NCI-H510A treated with DMSO at 0.1 percent for 48 hours (cell line): ENCODE measurements around the gene HIF3A.
"Not testable (repeated sequence)": the region's sequence is repeated elsewhere in the genome, so short reads cannot be mapped to it uniquely, and the experiment has no call there.

Experiments
- DNase-seq: peaks from one replicate; lab custom pipeline; 2025; lab: John Stamatoyannopoulos, UW

The HIF3A gene

DNA sequence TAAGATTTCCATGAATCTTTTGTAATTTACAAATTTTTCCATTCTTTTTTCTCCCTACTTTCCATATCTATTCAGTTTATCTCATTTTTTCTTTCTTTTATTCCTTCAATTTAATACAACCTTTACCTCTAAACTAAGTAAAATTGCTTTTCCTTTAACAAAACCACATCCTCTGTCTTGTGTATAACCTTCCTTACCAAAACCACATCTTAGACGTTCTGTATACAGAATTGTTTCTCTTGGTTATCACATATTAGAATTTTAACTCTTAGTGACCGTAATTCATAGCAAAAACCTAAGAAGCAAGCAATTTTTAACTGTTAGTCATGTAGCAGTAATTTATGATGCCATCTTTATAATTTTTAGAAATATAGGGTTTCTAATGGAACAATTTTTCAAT lies 65.1 kb downstream of the HIF3A start:
- no peak for DNase-seq

DNA sequence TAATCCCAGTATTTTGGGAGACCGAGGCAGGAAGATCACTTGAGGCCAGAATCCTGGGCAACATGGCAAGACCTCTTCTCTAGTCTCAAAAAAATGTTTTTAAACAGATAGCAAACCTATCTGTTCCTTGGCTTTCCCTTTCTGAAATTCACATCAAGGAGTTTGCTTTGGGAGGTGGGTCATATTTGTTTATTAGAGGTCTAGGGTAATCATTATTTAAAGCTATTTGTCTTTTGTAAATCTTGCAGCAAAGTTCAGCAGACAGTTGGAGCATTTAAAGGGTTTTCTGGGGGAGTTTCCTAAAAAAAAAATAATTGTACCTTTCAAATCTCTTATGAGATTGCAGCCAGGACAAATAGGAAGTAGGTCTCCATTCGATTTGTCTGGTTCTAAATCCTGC lies 67.5 kb downstream of the HIF3A start:
- no peak for DNase-seq

DNA sequence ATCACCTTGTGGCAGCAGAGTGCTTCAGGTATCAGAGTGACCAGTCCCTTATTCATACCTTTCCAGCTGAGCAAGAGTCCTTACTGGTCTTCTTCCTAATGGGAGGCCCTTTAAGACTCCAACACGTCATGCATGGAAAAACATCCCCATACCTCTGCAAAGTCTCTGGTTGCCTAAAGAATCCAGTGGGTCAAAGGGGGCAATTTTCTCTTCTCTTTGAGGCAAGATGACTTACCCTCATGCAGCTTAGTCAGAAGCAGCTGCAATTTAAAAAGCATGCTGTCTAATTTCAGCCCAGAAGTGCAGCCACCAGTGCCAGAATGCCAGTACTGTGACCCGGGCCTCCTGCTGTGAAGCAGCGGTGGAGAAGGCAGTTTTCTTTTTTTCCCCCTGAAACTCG lies 68.7 kb downstream of the HIF3A start:
- DNase-seq, result no peak

DNA sequence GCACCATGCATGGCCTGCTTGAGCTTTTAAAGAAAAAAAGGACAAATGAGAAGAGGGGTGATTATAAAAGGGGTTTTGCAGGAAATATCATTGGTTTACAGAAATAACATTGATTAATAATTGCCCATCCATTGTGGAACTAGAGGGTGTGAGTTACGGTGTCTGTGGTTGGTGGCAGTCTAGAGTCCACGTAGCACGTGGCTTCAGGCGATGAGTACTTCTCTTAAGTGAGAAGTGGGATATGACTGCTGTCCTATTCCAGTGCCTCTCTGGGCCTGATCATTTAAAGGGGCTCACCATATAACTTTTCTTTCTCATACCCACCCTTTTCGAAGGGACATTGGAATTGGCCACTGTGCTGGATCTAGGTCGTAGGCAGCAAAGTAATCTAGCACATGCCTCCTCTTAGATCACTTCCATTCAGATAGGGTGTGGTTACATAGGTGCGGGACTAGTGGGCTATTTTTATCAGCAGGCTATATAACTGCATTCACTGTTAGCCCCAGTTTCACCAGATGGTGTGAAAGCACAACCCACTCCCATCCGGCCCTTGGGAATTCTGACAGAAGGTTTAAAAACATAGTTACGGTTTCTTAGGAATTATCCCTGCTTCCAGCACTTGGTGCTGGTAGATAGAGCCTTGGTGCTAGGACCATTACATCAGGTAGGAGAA lies 69.9 kb downstream of the HIF3A start:
- DNase-seq, result no peak

DNA sequence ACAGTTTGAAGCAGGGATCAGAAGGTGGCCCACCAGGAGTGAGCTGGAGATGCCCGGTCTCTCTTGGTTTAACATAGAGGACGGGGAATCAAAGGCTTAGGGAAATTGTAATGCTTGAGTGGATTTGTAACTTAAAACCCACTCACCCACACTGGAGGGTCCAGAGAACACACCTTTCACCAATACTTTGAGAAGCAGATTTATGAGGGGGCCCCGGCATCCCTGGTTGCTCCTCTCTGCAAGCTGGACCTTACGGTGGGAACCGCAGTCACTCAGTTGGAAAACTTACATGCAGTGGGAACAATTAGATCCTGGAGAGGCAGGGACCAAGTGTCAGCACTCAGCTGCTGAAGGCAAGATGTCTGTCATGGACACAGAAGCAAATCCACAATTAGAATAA lies 70.6 kb downstream of the HIF3A start:
- DNase-seq, result no peak

DNA sequence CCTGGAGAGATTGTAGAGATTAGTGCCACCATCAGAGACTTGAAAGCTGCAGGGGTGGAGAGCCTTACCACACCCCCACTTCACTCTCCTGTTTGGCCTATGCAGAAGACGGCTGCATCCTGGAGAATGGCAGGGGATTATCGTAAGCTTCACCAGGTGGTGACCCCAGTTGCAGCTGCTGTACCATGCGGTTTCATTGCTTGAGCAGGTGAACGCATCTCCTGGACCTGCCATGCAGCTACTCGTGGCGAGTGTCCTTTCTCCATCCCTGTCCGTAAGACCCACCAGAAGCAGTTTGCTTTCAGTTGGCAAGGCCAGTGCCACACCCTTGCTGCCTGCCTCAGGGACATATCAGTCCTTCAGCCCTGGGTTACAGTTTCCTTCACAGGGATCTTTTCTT lies 71.3 kb downstream of the HIF3A start:
- no peak for DNase-seq

DNA sequence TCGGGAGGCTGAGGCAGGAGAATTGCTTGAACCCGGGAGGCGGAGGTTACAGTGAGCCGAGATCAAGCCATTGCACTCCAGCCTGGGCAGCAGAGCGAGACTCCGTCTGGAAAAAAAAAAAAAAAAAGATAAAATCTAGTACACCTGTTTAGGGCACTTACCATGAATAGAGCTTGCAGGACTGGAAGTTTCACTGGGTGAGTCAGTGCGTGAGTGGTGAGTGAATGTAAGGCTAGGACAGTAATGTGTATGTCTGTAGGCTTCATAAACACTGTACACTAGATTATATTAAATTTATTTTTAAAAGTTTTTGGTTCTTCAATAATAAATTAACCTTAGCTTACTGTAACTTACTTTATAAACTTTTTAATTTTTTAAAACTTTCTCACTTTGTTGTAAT lies 73.0 kb downstream of the HIF3A start:
- DNase-seq, result no peak

DNA sequence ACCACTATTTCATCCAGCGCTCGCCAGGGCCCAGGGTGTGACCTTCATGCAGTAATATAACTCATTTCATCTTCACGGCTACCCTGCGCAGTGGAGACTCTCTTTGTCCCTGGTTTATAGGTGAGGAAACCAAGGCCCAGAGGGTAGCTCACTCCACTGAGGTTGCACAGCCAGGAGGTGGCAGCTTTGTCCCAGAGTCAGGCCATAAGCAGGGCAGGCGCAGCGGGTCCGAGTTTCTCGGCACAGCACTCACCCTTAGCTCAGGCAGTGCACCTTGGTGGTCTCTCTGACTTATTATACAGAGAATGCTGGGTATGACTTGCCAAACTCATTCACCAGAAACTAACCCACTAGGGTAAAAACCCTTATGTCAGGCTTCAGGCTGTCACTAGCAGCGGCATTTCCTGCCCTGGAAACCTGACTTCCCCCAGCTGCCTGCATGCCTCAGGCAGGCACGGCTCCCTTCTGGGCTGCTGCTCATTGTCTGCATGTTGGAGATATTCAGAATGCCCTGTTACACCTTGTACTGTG lies 74.6 kb downstream of the HIF3A start:
- DNase-seq, result no peak

DNA sequence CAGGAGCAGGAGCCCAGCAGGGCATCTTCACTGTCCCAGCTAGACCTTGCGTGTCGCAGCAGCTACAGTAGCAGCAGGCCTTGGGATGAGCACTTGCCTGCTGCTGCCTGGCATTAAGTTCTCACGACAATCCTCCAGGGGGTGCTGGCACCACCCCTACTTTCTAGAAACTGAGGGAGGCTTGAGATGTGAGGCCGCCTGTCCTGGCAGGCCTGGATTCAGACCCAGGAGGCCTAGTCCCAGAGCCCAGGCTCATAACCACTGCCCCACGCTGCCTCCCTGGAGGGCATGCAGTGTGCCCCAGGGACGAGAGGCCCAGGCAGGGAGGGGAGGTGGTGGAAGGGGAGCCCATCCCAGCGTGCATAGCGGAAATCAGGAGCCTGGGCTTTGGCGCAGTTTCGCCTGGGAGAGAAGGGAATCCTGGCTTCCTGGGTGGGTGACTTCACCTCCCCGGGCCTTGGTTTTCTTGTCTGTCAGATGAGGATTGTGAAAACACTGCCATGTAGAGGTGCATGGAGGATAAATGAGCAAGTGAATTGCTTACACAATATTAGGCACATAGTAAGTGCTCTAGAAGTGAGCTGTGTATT lies 76.2 kb downstream of the HIF3A start:
- DNase-seq, result peak; percentile 19

DNA sequence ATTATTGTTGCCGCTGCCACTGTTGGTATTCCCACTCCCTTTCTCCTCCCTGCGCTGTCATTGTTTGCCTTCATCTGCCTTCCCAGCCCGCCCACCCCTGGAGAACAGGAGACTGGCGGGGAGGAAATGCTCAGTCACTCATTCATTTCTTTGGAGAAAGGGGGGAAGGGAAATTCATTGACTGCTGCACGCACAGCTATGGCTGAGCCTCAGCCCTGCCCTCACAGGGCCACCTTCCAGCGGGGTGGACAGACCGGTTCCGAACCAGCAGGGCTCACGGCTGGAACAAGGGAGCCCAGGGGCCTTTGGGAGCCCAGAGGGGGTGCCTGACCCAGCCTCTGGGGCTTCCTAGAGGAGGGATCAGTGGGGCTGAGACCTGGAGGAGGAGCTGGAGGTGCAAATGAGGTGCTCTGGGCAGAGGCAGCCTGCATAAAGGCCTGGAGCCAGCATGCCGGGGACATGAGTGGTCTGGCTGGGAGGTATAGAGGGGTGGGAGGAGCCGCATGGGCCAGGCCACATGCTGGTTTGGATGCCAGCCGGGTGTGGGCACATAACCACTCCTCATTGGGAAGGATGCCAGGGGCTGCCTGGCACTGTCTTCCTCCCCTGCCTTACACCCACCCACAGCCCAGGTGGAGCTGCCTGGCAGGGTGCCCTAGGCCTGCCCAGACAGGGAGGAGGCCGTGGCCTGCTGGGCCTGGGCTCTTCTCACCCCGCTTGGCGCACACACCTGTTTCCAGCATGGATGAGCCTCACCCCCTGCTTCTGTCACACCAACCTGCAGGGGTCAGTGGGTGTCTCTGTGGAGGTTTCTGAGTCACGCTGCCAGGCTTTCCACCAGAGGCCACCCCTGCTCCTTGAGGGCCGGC lies 76.9 kb downstream of the HIF3A start:
- DNase-seq, result peak; percentile 89

DNA sequence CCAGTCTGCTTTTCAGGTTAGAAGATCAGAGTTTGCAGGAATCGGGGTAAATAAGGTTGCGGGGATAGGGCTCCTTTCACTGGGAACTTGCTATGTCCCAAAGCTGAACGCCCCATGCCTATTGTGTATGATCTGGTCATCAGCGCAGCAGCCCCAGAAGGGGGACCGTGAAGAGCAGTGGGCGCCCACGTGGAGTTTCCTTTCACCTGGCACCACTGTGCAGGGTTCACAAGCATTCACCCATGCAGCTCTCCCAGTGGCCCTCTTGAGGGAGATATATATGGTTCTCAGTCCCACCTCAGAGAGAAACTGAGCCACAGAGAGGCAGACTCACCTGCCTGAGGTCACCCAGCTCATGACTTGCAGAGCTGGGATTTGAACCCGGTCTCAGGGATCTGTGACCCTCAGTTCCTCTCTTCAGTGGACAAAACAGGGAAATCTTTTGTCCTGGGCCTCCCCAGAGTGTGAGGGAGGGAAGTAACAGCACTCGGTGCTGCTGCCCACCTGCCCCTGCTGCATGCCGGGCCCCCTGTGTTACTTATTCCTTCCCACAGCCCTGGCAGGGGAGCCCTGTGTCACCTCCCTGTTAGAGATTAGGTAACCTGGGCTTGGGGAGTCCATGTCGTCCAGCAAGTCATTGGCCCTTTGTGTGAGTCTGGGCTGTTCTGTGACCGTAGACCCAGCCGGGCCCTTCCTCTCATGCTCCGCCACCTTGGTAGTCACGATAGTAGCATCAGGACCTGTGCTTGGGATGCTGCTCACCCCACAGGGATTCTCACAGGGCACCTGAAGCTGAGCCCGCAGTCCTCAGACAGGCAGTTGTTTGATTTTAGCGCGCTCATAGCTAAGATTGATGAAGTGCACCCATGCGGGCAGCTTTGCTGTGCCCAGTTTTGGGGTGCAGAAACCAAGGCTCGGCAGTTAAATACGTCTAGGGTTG lies 78.0 kb downstream of the HIF3A start:
- no peak for DNase-seq

DNA sequence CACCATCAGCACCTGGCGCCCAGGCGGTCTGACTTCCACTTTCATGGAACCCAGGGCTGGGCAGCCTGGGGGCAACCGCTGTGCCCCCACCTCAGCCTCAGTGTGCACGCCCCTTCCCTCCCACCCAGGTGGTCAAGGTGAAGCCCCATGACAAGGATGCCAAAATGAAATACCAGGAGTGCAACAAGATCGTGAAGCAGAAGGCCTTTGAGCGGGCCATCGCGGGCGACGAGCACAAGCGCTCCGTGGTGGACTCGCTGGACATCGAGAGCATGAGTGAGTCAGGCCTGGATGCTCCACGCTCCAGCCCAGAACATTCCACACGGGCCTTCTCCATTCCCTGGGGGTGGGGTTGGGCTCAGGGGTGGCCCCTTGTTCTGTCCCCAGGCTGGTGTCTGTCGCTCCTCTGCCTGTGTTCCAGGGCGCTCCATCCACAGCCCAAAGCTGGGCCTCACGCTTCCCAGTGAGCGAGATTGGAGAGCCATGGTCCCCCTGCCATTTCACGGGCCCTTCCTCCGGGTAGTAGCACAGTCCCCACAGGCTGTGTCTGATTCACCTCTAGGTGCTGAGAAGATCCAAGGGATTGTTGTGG lies 78.7 kb downstream of the HIF3A start:
- not testable (repeated sequence) for DNase-seq

DNA sequence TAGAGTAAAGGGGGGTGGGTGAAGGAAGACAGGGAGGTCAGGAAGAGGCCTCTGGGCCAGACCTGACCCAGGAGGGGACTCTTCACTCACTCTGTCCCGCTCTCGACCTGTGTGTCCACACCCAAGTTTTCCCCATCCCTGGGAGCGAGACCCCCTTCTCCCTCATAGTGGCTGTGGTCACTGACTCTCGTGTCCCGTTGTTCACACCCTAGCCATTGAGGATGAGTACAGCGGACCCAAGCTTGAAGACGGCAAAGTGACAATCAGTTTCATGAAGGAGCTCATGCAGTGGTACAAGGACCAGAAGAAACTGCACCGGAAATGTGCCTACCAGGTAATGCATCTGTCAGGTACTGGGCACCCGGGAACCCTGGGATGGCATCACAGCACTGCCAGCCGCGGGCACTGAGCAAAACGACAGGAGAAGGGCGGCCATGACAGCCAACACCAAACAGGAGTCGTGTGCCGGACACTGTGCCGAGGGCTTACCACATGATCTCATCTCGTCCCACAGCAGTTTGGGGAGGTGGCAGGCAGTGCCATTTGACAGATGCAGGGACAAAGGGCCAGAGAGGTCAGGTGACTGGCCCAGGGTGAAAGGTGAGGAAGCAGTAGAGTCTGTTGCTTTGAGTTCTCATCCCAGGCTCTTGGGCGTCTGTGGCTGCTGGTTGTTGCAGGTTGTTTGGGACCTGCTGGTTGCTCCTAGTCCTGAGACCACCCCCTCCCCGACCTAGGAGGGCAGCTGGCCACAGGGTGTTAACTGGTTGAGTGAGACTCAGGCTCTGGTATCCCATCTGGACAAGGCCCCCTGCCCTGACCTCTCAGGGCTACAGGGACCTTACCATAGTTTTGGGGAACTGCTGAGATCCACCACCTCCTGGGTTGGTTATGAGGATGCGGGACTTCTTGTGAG lies 79.7 kb downstream of the HIF3A start:
- no peak for DNase-seq

DNA sequence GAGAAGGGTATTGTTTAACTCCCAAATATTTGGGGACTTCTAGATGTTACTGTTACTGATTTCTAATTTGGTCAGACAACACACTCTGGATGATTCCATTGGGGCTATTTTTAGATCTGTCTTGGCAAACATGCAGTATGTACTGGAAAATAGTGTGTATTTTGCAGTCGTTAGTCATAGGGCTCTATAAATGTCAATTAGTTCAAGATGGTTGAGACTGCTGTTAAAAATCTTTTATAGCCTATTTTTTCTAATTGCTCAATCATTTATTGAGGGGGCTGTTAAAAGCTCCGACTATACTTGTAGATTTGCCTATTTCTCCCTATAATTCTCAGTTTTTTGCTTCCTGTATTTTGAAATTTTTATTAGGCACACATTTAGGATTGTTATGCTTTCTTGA lies 81.4 kb downstream of the HIF3A start:
- DNase-seq, result no peak

DNA sequence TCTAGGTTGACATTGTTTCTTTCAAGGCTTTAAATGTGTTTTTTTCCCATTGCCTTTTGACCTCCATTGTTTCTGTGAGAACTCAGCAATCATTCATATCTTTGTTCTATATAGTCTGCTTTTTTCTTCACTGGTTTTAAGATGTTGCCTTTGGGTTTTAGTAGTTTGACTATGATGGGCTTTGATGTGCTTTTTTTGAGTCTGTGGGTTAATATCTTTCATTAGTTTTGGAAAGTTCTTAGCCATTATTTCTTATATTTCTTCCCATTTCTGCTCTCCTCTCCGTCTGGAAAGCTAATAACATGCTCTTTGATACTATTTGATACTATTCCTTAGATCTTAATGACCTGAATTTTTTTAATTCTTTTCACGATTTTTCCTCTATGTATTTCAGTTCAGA lies 83.8 kb downstream of the HIF3A start:
- no peak for DNase-seq

DNA sequence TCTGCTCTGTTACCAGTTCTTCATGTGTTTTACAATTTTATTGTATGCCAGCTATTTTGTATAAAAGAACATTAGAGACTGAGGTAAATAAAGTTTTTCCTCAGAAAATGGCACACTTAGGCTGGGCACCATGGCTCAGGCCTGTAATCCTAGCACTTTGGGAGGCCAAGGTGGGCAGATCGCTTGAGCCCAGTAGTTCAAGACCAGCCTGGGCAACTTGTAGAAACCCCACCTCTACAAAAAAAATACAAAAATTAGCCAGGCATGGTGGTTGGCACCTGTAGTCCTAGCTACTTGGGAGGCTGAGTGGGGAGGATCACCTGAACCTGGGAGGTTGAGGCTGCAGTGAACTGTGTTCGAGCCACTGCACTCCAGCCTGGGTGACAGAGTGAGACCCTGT lies 84.5 kb downstream of the HIF3A start:
- DNase-seq, result no peak

DNA sequence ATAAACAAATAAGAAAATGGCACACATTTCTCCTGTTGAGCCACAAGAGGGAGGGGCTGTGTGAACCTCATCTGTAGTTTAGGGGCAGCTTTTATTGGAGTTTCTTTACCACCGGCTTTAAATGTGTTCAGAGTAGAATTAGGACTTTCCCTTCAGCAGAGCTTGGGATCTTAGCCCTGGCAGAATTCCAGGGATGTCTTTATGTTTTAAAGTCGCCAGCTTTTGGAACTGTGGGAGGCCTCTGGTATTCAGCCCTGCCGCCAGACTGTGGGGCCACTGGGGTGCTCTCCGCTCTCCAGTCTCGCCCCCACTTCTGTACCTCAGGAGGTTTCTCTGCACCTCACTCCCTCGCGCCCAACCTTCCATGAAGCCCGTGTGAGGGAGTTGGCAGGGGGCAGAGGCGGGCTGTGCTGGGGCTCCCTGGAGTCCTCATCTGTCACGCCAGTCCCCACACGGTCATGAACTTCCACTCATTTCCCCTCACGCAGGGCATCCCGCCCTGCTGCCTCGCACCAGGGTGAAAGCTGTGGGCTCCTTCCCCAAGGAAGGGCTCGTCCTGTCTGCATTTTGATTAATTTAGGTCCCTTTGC lies 85.0 kb downstream of the HIF3A start:
- no peak for DNase-seq

DNA sequence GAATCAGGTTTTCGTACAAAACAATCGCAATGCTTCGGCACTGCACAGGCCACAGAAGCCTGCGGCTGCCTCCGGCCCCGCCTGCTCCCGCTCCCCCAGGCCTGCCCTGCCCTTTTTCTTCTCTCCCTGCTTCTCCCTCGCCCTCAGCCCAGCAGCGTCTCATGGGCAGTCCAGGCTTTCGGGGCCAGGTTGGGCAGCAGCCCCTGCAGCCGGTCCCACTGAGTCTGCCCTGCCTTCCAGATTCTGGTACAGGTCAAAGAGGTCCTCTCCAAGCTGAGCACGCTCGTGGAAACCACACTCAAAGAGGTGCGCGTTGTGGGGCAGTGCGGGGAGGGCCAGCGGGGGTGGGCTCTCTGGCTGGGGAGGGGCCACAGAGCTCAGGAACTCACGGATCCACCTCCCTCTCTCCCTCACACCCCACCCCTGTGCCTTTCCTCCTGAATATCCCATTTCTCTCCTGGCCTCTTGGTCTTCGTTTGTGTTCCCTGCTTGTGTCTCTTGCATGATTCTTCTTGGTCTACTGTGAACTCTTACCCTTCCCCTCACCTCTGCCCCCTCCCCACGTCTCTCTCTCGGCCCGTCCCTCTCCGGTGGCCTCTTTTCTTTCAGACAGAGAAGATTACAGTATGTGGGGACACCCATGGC lies 86.5 kb downstream of the HIF3A start:
- no peak for DNase-seq

DNA sequence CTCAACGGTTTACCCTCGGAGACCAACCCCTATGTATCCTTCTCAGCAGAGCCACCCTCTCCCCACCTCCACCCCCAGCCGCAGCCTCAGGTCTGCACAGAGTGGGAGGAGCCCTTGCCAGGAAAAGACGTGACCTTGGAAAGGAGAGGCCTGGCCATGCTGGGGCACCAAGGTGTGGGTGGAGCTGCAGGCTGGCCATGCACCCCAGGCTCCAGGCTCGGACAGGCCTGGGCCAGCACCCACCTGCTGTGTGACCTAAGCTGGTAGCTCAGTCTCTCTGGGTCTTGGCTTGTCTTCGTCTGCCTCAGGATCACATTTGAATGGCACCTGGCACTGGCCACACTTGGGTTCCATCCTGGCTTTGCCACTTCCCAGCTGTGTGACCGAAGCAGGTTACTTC lies 87.0 kb downstream of the HIF3A start:
- no peak for DNase-seq

DNA sequence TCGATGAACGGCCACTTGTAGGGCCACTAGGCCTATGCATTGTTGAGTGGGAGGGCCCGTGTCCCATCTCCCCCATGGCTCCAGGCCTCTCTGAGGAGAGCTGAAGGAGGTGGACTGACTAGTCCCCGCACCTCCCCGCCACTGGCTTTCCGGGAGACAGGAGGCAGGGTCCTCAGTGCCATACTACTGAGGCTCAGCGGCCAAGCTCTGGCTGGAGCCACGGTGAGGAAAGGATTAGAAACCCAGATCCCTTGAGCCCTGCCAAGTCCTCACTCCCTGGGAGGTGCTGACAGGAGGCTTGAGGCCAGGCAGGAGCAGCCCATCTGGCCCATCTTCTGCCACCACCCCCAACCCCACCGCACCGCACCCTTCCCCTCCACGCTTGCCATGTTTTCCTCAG lies 87.6 kb downstream of the HIF3A start:
- no peak for DNase-seq
